OCI-M2 (cell line): ENCODE results near the gene ANXA6.

Experiments used
- DNase-seq: peaks from one replicate; lab custom pipeline; 2025; ENCODE audit not compliant: unreplicated experiment; lab: John Stamatoyannopoulos, UW

ANXA6 gene

DNA sequence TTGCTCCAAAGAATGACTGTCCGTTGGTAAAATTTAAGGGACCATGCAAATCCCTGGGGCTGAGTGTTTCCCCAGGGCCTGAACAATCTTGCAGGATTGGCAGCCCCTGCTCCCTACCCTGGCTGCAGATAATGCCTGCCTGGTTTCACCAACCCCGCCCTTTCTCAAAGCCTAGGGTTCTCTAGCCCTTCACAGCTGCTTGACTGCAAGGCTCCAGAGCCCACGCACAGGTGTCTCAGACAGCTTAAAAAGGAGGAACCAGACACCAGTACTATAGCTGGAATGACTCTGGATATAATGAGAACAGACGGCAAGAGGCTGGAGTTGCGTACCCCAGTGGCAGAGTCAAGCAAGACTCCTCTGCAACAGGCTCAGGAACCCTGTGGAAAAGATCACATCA lies 51.5 kb downstream of the ANXA6 start:
- DNase-seq: no peak

DNA sequence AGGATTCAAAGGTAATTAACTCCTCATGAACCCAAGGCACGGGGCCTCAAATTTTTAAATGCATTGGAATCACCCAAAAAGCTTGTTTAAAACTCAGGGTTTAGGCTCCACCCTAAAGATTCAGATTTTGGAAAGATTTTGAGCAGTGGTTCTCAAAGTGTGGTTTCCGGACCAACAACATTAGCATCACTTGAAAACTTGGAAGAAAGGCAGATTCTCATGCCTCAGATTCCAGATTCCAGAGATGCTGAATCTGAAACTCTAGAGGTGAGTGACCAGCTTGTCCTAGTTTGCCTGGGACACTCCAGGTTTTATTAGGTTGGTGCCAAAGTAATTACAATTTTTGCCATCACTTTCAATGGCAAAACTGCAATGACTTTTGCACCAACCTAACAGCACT lies 52.0 kb downstream of the ANXA6 start:
- DNase-seq: no peak

- no peak for DNase-seq
Measured at GRCh38 chr5:151104795-151105194, 52.8 kb downstream of the ANXA6 start.

GRCh38 chr5:151101746-151102145 lies 55.8 kb downstream of the ANXA6 start:
- no peak for DNase-seq

- DNase-seq: peak; percentile 24
Measured at GRCh38 chr5:151101151-151101550, 56.4 kb downstream of the ANXA6 start.

DNA sequence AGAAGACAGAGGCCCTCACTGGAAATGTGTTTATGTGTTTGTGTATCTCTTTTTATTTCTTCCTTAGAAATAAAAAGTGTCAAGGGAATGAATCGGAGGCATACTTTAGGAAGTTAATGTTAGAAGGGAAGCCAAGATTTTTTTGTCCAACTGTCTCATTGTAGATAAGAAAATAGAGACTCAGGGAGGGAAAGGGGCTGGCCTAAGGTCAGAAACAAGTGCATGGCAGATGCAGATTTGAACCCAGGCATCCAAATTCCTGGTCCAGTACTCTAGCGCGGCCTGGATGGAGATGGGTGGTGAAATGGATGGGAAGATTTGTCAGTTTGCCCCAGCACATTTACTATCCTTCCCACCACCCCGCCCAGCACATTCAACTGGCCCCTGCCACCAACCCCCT lies 56.9 kb downstream of the ANXA6 start:
- no peak for DNase-seq

- no peak for DNase-seq
Measured at GRCh38 chr5:151098768-151099121, 58.8 kb downstream of the ANXA6 start.

GRCh38 chr5:151097820-151098767 lies 59.5 kb downstream of the ANXA6 start:
- DNase-seq: no peak

GRCh38 chr5:151097061-151097460 lies 60.5 kb downstream of the ANXA6 start:
- no peak for DNase-seq

- DNase-seq: no peak
Measured at GRCh38 chr5:151096001-151096373, 61.6 kb downstream of the ANXA6 start.

- no peak for DNase-seq
Measured at GRCh38 chr5:151095341-151096000, 62.1 kb downstream of the ANXA6 start.

DNA sequence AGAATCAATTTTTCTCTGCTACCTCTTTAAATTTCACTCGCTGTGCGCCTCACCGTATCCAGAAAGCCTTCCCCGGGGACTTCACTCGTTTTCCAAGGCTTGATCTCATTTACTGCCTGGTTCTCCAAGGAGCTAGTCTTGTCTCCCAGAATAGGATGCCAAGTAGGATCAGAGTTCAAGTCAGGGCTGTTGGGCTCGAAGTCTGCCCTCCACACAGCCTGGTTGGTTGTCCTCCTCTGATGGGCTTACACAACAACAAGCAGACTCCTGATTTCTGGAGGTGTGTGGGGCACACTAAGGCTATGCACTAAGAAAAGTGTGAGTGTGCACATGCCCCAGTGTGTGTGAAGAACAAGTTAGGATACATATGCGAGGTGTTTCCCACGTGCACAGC lies 62.7 kb downstream of the ANXA6 start:
- DNase-seq: no peak

- DNase-seq: no peak
Measured at GRCh38 chr5:151094030-151094851, 63.3 kb downstream of the ANXA6 start.

DNA sequence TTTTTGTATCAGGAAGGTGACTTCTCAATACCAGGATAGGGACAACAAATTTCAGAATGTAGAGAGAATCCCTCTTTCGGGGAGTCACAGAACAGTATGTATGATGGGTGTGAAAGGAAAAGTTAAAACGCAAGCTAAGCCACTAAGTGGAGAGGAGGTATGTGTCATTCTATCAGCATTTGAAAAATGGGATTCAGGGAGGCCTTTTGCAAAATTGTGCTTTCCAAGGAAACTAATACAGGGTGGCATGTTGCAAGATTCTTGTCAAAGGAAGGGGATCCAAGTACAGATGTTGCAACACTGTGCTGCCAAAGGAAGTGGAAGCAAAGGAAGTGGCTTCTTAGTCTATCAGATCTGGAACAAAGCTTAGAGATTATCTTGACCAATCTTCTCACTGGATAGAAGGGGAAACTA lies 64.1 kb downstream of the ANXA6 start:
- DNase-seq: no peak

GRCh38 chr5:151092762-151093161 lies 64.8 kb downstream of the ANXA6 start:
- no peak for DNase-seq

DNA sequence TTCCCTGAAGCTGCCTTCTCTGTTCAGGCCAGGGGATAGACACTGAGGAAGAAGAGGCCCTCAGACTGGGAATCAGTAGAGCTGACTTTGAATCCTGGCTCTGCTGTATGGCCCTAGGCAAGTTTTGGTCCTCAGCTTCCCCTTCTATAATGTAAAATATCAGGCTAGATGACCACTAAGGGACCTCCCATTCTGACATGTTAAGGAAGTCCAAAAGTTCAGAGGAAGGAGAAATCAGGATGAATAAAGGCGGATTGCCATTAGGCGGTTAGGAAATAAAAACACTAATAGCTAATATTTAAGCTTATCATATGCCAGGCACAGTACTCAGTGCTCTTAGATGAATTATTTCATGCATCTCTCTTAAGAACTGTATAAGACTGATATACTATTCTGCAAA lies 67.9 kb downstream of the ANXA6 start:
- DNase-seq: no peak

DNA sequence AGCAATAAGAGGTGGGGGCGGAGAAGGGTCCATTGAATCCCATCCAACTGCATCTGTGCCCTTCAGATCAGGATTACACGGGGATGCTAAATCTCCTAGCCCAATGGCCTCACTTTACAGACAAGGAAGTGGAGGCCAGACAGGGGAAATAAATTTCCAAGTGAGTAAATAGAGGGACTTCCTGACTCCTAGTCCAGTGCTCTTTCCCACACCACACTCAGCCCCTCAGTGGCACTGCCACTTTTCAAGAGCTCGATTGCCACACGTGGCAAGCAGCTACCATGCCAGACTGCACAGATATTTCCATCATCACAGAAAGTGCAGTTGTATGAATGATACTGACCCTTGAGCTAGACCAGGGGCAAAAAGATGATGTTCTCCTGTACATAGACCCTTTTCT lies 68.6 kb downstream of the ANXA6 start:
- no peak for DNase-seq

- DNase-seq: no peak
Measured at GRCh38 chr5:151087486-151087885, 70.1 kb downstream of the ANXA6 start.

GRCh38 chr5:151086905-151087360 lies 70.6 kb downstream of the ANXA6 start:
- DNase-seq: no peak

DNA sequence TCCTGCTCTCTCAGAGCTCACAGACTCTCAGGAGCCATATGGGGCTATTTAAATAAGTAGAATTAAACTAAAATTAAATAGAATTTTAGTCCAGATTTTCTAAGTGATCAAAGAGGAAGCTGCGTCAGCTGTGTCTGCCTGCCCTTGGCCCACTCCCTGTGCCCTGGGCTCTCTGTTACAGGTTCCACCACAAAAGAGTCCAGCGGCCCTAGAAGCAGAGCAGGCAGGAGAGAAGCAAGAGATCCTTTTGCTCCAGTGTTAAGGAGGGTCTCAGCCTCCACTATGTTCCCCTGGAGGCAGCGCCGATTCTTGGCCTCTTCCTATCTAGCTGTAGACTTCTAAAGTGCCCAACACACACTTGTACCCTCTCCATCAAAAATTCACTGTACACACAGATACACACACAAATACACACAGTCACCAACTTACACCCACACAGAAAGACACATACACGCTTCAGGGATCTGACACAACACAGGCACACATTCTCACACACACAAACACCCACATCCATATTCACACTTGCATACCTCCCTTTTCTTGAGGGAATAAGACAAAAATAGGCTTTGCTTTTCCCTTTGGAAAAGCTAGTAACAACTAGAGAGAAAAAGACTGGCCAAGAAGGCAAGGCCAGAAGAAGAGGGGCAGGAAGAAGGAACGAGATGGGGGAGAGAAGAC lies 71.2 kb downstream of the ANXA6 start:
- DNase-seq: no peak

DNA sequence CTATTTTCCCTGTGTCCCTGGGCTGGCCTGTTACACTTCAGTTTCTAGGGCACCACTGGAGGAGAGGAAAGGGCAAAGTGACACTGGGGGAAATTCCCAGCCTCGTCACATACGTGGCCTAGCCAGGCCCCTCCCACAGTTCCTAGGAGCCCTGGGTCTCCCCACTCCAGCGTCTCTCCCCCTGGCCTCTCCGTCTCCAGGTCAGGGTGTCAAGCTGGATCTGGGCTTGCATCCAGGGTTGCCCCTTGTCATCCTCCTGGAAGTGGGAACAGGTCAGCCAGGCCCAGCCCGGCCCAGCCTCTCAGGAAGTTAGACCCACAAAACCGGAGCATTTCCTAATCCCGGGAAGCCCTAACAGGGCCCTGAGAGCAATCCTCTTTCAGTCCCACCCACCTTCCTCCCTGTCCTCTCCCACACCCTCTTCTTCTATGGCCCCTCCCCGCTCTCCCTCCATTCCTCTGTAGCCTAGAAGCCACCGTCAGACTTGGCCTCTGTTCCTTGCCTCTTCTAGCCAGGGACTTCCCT lies 72.0 kb downstream of the ANXA6 start:
- no peak for DNase-seq
